ENCODE measurements around the gene FAM241A. TPM values are rescaled to one million over a fixed set of nuclear protein-coding genes. Genes with fewer than 3 reads are reported as not detected.

The FAM241A gene
- total and polyA plus RNA-seq, 2 donors (not counting 1 experiment from before 2014, with no cell fraction given), result 0.43 to 0.79 TPM

- Mint-ChIP-seq H3K4me1 (peaks cover 25% of the 10 kb centered on the region), H3K27me3 (peaks cover 1% of the 10 kb centered on the region), H3K9me3 (ENCODE audit: insufficient read depth) (no peaks in the 10 kb centered on the region), H3K4me3 (peak within 1 kb of the TSS; percentile 99), H3K27ac (peak within 1 kb of the TSS; percentile 99)
- ChIA-PET POLR2A (interaction anchor here (0.8 to 1.7 kb wide), 5 partner anchors 14 to 58 kb away, joined by 3 to 8 read pairs (median 3); partner anchors contain the start of gene TIFA), CTCF (interaction anchor here (0.8 to 7.4 kb wide), 13 partner anchors 16 to 292 kb away, joined by 3 to 105 read pairs (median 4); partner anchors contain the start of genes FAM241A and TIFA)
- Histone ChIP-seq H3K9me3 (ENCODE audit: control extremely low read depth in 1 of 3, control insufficient read depth in 2 of 3, insufficient read depth in 1 of 3, low read length in 2 of 3) (peaks cover 0 to 3% (median 0%) of the 10 kb centered on the region in 3 donors), H3K36me3 (replicated peaks in 1 of 2; ENCODE audit: control extremely low read depth in 1 of 2, control insufficient read depth in 1 of 2, extremely low read depth in 1 of 2, insufficient read depth in 2 of 2, low read length in 1 of 2) (no peaks in the 10 kb centered on the region), H3K9ac (ENCODE audit: low read length) (peak within 1 kb of the TSS; percentile 85), H3K27me3 (replicated peaks in 1 of 4; ENCODE audit: control extremely low read depth in 1 of 4, control insufficient read depth in 3 of 4, insufficient read depth in 4 of 4, low read length in 3 of 4) (no peaks in the 10 kb centered on the region), H3K4me3 (ENCODE audit: control extremely low read depth in 1 of 5, extremely low read depth in 1 of 5, insufficient read depth in 1 of 5, low read depth in 2 of 5, low read length in 4 of 5) (peak within 1 kb of the TSS; percentile 78 to 98 (median 94)), H3K4me1 (ENCODE audit: control insufficient read depth in 2 of 2, insufficient read depth in 2 of 2, low read length in 2 of 2) (peaks cover 13 to 19% of the 10 kb centered on the region in 2 donors), H3K79me2 (ENCODE audit: control insufficient read depth, insufficient read depth, low read length) (peaks cover 31% of the 10 kb centered on the region), H4K20me1 (ENCODE audit: control insufficient read depth, insufficient read depth, low read length, poor library complexity, severe bottlenecking) (no peaks in the 10 kb centered on the region), H3K27ac (ENCODE audit: low read length in 2 of 2) (peak within 1 kb of the TSS; percentile 94 to 98), H2AFZ (ENCODE audit: insufficient read depth, low read depth, low read length, poor library complexity, severe bottlenecking) (peak within 1 kb of the TSS; percentile 89), H3K4me2 (replicated peaks; ENCODE audit: low read depth, low read length, poor library complexity, severe bottlenecking) (peak within 1 kb of the TSS; percentile 74)
- intact Hi-C loops (cut with micrococcal nuclease), result loop anchor here (1.0 to 2.0 kb wide), 5 partner anchors 53 to 287 kb away; partner anchors contain the start of genes FAM241A and TIFA
- no peak for TF ChIP-seq EZH2 (IDR thresholded peaks at IDR 0.05; ENCODE audit: borderline replicate concordance, insufficient read depth, low read depth, low read length, poor library complexity, severe bottlenecking)
- TF ChIP-seq CTCF (IDR thresholded peaks at IDR 0.05), result peak; percentile 54
- DNase-seq (peak; percentile 95), ATAC-seq (ENCODE audit: low read depth) (peak; percentile 73)
- WGBS (ENCODE audit: insufficient coverage), result under 1% methylated on average over 68 of the region's 70 CpGs
Measured at GRCh38 chr4:112231779-112232713, 86.8 kb downstream of the FAM241A start, which contains the start of gene AP1AR. Gene AP1AR (plus strand): TSS chr4:112231787. CDS start chr4:112232092, 305 bp downstream.

Data from B cell (primary cell).